ENCODE data around the gene STMN1. TPM values are rescaled to one million over a fixed set of nuclear protein-coding genes. Genes with fewer than 3 reads are reported as not detected.
"Not testable (repeated sequence)": the region's sequence is repeated elsewhere in the genome, so short reads cannot be mapped to it uniquely, and the experiment has no call there.

STMN1 gene
- total RNA-seq, 2 donors from 2014 or later: 6.3 to 11.4 TPM

GRCh38 chr1:25936947-25937346 is 30.7 kb upstream of the STMN1 start:
- Histone ChIP-seq H3K4me3 (no peak overlapping the region), H3K9me3 (no peaks in the 10 kb centered on the region), H3K4me1 (no peaks in the 10 kb centered on the region), H3K27ac (no peak overlapping the region), H3K27me3 (no peaks in the 10 kb centered on the region), H3K36me3 (replicated peaks in 1 of 2; ENCODE audit: insufficient read depth in 1 of 2, low read depth in 2 of 2) (no peaks in the 10 kb centered on the region)
- DNase-seq: no peak
- ATAC-seq: no peak
- intact Hi-C loops (cut with DNase I): no loop called here
- TF ChIP-seq, protein P1, sequence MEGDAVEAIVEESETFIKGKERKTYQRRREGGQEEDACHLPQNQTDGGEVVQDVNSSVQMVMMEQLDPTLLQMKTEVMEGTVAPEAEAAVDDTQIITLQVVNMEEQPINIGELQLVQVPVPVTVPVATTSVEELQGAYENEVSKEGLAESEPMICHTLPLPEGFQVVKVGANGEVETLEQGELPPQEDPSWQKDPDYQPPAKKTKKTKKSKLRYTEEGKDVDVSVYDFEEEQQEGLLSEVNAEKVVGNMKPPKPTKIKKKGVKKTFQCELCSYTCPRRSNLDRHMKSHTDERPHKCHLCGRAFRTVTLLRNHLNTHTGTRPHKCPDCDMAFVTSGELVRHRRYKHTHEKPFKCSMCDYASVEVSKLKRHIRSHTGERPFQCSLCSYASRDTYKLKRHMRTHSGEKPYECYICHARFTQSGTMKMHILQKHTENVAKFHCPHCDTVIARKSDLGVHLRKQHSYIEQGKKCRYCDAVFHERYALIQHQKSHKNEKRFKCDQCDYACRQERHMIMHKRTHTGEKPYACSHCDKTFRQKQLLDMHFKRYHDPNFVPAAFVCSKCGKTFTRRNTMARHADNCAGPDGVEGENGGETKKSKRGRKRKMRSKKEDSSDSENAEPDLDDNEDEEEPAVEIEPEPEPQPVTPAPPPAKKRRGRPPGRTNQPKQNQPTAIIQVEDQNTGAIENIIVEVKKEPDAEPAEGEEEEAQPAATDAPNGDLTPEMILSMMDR (IDR thresholded peaks at IDR 0.05): no peak
- no peak for TF ChIP-seq POLR2A (IDR thresholded peaks at IDR 0.05)
- 64 to 77% methylated on average over 4 of the region's 4 CpGs for WGBS, 2 donors

GRCh38 chr1:25933479-25934365 is 27.5 kb upstream of the STMN1 start:
- H3K4me1 ChIP-seq: no peaks in the 10 kb centered on the region
- ATAC-seq (no peak), DNase-seq (no peak)
- intact Hi-C loops (cut with DNase I): no loop called here
- H3K36me3 ChIP-seq (replicated peaks in 1 of 2; ENCODE audit: insufficient read depth in 1 of 2, low read depth in 2 of 2): no peaks in the 10 kb centered on the region
- H3K27me3 ChIP-seq: no peaks in the 10 kb centered on the region
- TF ChIP-seq POLR2A (IDR thresholded peaks at IDR 0.05): no peak
- TF ChIP-seq, protein P1 (IDR thresholded peaks at IDR 0.05): no peak
- 57 to 63% methylated on average over 13 of the region's 13 CpGs for WGBS, 2 donors
- no peaks in the 10 kb centered on the region for H3K9me3 ChIP-seq
- no peak overlapping the region for H3K27ac ChIP-seq
- no peak overlapping the region for H3K4me3 ChIP-seq

- intact Hi-C loops (cut with DNase I); H3K36me3 ChIP-seq (replicated peaks in 1 of 2; ENCODE audit: insufficient read depth in 1 of 2, low read depth in 2 of 2); DNase-seq; H3K27me3 ChIP-seq; H3K27ac ChIP-seq; ATAC-seq; H3K4me3 ChIP-seq; H3K9me3 ChIP-seq; H3K4me1 ChIP-seq: not testable (repeated sequence)
- 69 to 80% methylated on average over 12 of the region's 12 CpGs for WGBS, 2 donors
Observed at GRCh38 chr1:25932811-25933400, 26.7 kb upstream of the STMN1 start.

DNA sequence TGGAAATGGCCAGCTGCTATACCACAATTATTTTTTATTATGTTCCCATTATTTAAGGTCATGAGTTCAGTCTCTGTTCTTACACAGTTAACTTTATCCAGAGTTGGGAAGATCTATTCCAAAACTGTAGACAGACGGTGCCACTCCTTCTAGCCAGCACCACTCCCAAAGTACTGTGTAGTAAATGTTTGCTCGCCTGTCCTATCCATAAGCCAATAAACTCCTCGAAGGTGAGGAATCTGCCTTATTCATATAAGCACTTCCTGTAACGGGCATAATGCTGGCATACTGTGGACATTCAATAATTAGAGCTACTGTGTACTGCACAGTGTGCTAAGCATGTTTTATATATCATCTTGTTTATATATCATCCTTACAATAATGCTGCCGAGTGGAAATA is 26.1 kb upstream of the STMN1 start:
- intact Hi-C loops (cut with DNase I): no loop called here
- 63 to 76% methylated on average over 5 of the region's 5 CpGs for WGBS, 2 donors
- H3K9me3 ChIP-seq: no peaks in the 10 kb centered on the region
- H3K27me3 ChIP-seq: no peaks in the 10 kb centered on the region
- H3K36me3 ChIP-seq (replicated peaks in 1 of 2; ENCODE audit: insufficient read depth in 1 of 2, low read depth in 2 of 2): no peaks in the 10 kb centered on the region
- no peak overlapping the region for H3K4me3 ChIP-seq
- no peak for ATAC-seq
- no peak for DNase-seq
- TF ChIP-seq POLR2A (IDR thresholded peaks at IDR 0.05): no peak
- TF ChIP-seq, protein P1 (IDR thresholded peaks at IDR 0.05): no peak
- H3K27ac ChIP-seq: no peak overlapping the region
- H3K4me1 ChIP-seq: no peaks in the 10 kb centered on the region

DNA sequence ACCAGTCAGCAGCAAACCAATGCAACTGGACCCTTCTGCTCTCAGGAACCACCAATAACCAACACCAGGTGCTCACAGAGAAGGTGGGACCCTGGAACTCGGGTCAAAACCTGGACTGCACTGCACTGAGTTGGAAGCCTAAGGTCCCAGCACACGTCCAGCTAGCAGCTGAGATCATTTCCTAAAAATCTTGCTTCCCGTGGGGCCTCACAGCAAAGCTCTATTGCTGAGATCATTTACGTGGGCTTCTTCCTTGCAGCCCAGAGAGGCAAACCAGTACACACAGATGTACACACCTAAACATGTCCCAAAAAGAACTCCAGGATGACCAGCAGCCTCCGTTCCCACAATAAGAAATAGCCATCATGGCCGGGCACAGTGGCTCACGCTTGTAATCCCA is 22.8 kb upstream of the STMN1 start:
- no peaks in the 10 kb centered on the region for H3K27me3 ChIP-seq
- H3K4me1 ChIP-seq: no peaks in the 10 kb centered on the region
- no peaks in the 10 kb centered on the region for H3K9me3 ChIP-seq
- TF ChIP-seq, protein P1 (IDR thresholded peaks at IDR 0.05): no peak
- TF ChIP-seq POLR2A (IDR thresholded peaks at IDR 0.05): no peak
- no peak overlapping the region for H3K4me3 ChIP-seq
- ATAC-seq (no peak), DNase-seq (no peak)
- no peak overlapping the region for H3K27ac ChIP-seq
- WGBS, 2 donors: 83 to 93% methylated on average over 3 to 7 of the region's 7 CpGs
- intact Hi-C loops (cut with DNase I): no loop called here
- H3K36me3 ChIP-seq (replicated peaks in 1 of 2; ENCODE audit: insufficient read depth in 1 of 2, low read depth in 2 of 2): no peaks in the 10 kb centered on the region
